NAMALWA (cell line): ENCODE measurements around the gene TUBGCP2.

Experiments
- DNase-seq: peaks from one replicate; pipeline ENCODE4 v3.0.0-alpha.2; 2015; ENCODE audit warnings: low spot score

The TUBGCP2 gene

DNA sequence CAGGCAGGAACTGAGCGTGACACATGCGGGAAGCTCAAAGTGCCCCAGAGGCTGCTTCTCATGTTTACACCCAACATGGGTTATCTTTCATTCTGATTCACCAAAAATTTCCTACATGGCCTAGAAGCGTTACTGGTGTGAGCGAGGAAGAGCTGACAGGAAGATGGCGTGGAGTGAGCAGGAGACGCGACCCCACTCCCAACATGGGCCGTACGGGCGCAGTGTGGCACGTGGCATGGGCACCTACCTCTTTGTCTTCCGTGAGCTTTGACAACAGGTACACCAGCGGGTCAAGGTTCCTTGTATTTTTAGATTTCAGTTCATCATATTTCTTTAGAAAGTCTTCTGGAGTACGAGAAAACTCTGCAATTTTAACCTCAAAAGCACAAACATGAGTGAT, 8.9 kb downstream of the TUBGCP2 start:
- no peak for DNase-seq

DNA sequence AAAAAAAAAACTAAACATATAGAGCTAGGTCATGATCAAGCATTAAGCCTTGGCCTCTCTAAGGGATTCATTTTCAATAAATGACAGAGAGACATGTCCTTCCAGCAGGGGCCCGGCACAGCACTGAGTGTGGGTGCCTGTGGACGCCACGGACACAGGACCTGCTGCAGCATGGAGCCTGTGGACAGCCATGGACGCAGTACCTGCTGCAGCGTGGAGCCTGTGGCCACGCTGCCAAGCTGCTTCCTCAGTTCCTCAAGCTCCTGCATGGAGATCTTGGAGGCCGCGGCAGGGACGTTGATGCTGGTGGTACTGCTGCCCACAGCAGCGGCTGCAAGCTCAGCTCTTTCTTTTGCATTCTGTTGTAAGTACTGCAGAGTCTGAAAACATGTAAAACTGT, 9.4 kb downstream of the TUBGCP2 start:
- DNase-seq: no peak

DNA sequence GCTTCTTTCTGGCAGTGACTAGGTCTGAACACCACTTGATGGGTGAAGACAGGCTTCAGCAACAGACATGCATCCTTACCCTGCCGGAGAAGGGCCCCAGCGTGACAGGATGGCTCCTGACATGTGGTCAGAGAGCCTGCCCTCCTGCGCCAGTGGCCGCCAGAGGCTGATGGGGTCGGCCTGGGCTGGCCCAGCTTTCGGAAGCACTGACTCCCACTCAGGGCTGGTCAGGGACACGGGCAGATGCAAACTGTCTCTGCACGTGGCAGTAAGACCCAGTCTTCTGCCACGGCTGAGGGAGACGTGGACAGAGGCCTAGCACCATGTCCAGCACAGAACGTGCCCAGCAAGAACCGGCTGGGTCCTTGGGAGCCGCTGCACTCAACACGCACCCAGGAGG, 10.2 kb downstream of the TUBGCP2 start:
- no peak for DNase-seq

DNA sequence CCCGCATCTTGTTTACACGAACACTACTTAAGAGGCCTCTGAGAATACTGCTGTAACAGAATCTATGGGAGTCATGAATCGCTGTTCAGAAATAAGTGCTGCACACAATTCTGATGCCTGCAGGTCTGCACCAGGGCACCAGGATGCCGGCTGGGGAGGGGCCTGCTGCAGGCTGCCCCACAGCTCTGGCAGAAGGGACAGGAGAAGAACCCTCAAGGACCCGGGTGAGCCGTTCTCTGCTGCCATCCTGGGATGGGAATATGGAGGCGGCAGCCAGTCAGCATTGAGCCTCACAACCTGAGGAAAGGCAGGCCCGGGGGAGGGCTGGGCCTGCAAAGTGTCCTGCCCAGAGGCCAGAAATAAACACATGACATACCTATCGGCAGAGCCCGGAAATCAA, 11.2 kb downstream of the TUBGCP2 start:
- DNase-seq: no peak

DNA sequence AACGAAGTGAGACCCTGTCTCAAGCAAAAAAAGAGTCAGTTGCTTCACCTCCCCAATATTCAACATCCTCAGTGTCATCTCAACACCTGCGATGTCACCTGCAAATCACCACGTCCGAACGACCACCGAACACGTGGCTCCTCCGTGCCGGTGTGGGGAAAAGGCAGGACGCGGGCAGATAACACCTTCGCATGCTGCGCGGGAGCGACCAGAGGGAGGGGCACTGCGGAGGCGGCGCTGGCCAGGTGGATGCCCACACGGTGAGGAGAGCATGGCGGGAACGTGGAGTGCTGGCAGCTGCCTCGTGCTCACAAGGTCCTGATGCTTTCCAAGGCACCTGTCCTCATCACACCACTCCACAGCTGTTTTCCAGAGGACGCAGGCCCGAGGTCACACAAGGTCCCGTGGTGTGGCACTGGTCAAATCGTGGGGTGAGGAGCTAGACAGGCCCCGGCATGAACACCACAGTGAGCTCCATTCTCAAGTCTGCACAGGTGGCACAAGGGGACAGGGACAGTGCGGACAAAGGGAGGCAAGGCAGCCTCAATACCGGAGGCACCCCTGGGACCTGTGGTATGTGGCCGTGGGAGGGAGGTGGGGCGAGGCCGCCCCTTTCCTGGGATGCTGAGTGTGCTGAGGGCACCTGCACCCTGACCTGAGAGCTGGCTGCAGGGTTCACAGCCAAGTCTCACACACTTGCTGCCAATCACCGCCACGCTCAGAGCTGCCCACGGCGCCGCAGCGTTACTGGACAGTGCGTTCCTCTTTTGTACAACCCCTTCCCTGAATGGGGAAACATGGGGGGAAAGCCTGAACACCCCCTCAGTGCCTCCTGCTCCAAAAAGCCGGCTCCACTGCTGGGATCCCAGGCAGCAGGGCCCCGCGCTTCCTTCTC, 13.0 kb downstream of the TUBGCP2 start:
- no peak for DNase-seq

DNA sequence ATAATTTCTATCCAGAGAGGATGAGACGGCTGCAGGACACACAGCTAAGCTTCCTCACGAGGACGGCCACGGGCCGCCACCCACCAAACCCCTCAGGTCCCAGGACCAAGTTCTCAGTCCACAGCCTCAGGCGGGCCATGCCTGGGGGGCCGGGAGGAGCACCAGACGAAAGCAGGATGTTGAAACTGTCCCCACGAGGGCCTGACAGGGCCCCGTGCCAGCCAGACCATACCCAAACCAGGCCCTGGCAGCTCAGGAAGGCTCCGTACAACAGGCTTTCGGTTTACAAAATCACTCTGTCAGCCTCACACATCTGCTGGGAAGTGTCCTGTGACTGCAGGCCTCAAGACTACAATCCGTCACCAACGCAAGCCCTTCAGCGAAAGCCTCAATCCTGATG, 14.5 kb downstream of the TUBGCP2 start:
- DNase-seq: no peak

DNA sequence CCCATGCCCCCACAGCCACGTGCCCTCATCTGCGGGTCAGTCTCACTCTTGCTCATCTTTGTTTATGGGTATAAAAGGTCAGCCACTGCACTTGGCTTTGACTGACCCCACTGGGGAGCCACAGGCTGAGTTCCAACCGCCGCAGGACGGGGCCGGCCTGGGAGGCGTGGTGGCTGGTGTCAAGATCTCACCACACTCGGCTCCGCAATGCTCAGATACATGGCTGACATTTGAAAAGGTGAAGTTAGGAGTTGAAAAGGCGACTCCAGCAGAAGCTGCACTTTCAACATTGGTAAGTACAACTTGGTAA, 14.9 kb downstream of the TUBGCP2 start:
- DNase-seq: no peak

DNA sequence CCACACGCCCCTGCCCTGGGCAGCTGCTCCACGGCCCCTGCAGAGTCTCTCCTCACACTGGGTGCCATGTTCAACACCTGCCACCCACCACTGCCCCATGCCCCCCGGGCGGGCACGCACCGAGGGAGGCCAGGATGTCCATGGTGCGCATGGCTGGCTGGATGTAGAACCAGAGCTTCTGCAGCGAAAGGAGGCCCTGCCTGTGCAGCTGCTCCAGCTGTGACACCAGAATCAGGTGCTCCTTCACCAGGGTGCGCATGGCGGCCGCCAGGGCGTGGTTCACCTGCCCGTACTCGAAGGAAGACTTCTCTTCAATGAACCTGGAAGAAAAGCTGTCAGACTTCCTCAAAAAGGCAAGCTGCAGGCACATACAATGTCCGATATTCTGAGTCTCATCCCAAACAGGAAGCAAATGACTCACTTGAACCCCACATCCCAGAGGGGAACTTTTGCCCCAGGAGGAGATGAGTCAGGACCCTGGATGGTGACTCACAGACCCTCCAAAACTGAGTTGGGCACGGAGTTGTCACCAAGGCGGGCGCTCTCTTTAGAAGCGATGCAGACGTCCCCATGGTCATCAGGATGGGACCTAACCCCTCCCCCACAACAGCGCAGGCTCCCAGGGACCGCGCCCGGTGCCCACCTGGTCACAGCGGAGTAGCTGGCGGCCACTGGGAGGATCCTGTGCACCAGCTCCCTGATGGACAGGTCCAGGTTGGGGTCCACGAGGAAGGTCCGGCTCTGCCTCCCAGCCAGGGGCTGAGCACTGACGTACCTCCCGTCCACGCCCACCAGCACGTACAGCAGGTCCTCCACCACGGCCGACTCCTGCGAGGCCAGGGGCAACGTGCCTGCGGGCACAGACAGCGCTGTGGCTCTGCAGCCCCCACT, 15.5 kb downstream of the TUBGCP2 start:
- DNase-seq: no peak

DNA sequence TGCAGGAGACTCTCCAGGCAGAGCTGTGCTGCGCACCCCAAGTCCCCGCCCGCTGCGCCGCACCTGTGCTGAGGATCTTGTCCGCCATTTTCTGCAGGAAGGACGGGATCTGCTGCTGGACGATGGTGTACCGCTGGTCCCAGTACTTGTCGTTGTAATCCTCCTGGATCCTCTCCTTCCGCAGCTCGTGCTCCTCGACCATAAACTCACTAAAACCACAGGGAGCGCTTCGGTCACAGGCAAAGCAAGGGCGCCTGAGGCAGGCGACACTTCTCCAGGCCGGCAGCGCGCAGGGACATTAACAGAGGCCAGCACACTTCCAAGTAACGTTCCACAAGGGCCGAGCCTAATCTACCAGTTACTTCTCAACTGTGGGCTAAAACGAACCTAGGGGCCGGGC, 18.9 kb downstream of the TUBGCP2 start:
- no peak for DNase-seq

DNA sequence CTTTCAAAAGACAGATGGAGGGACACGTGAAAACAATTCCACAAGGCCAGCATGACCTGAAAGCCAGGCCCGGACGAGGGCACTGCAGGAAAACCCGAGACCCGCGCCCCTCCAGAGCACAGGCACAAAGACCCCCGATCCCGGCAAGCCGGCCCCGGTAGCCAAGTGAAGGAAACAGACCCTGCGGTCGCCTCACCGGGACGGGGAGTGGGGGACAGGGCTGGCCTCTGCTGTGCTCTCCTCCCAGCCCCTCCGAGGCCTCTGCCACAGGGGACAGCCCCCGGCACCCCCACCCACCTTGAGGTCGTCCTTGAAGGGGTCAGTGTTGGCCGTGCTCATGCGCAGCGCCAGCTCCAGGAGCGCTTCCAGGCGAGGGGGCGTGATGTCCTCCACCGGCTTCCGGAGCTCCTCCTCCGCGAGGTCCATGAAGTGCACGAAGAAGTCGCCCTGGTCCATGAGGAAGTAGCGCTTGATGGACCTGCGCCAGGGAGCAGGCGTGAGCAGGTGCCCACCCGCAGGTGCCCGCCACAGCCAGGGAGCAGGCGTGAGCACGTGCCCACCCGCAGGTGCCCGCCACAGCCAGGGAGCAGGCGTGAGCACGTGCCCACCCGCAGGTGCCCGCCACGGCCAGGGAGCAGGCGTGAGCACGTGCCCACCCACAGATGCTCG, 20.7 kb downstream of the TUBGCP2 start:
- DNase-seq: no peak

DNA sequence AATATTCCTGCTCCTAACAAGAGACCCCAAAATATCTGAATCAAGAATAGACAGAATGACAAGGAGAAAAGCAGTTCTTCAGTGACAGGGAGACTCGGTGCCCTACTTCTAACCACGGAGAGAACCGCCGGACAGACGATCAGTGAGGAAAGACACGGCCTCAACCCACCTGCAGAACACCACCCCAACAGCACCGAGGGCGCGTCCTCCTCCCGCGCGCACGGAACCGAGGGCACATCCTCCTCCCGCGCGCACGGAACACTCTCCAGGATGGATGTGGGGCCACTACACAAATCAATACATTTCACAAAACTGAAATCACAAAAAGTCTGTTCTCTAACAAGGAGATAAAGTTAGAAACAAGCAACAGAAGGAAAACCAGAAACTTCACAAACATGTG, 22.3 kb downstream of the TUBGCP2 start:
- DNase-seq: no peak

DNA sequence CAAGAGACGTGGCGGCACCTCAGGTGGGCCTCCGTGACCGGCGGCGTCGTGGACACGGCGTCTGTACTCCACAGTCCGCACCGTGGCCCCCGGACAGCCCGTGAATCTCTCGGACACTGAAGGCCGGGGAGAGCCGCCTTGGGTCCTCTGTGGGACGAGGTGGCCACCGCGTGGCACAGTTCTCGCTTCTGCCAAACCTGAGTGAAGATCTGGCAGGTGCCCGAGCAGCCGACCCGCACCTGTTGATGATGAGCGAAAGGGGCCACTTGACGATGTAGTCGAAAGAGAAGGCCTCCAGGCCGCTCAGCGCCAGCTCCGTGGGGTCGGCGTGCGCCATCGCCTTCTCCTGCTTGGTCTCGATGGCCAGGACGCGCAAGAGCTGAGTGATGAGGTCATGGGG, 23.5 kb downstream of the TUBGCP2 start:
- DNase-seq: no peak

DNA sequence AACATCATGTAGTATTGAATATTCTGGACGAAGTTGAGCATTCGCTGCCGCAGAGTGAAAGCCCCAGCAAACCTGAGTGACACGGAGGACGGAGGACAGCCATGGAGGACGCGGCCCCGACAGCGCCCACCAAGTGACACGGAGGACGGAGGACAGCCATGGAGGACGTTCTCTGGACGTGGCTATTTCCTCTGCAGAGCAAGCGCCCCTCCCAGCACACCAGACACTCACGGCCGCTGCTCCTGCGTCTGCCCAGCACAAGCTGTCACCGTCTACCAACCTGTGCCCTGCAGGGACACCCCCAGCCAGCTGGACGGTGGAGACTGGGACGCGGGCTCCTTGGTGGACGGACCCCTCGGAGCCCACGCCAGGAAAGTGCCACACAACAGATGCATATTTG, 24.7 kb downstream of the TUBGCP2 start:
- no peak for DNase-seq

DNA sequence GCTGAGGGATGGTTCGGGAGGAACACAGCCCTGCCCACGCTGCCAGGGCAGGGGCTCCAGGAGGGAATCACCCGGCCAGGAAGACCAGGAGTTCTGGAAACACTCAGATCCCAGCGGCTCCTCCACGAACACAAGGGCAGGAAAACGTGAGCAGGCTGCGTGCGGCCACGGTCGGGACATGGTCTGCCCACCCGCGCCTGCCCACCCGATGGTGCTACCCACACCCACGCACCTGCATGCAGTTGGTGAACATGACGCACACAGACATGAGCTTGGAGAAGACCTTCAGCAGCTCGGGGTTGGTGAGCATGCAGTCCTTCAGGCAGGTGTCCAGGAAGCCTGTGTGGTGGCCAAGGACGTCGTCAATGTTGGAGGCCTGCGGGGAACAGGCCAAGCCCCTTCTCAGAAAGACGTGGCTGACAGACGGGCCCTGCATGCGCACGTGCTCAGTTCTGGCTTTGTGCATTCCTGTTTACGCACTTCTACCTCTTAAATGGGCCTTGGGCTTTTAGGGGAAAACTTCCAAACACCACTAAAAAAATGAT, 25.8 kb downstream of the TUBGCP2 start:
- DNase-seq: no peak

DNA sequence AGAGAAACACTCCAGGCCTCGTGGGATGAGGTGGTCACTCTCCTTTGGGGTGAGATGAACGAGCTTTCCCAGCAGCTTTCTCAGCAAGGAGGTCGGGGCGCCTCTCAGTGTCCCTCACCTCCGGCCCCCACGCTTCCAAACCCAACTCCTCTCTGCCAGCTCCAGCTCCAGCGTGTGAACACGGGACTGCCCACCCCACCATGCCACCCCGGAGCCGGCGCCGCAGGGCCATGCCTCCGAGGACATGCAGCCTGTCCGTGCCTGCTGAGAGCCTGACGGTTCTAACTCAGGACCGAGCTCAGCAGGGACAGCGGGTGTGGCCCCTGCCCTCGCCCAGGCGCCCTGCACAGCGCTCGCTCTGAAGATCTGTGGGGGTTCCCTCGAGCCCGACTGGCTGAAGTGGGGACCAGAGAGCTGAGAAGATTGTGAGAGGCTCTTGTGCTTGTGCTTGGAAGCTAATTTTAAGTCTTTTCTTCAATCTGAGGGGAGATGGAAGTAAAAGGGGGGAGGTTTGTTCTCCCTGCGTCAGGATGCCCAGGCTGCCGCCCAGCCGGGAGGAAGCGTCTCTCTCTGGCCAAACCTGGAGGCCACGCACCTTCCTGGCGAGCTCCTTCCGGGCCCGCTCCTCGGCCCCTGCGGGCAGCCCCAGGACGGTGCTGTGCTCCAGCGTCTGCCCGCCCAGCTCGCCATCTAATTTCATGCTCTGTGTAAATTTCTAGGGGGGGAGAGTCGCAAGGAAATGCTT, 26.9 kb downstream of the TUBGCP2 start:
- no peak for DNase-seq

DNA sequence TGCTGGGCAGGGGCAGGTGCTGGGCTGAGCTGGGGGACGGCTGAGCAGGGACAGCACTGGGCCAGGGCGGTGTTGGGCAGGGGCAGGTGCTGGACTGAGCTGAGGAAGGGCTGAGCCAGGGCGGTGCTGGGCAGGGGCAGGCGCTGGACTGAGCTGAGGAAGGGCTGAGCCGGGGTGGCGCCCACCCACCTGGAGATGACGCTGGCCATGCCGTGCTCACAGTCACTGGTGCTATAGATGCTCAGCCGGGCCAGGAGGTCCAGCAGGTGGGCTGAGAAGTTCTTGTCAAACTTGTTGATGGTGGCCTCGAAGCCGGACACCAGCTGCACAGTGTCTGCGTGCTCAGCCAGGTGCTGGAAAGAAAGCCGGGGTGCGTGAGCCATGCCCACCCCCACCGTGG, 27.6 kb downstream of the TUBGCP2 start:
- no peak for DNase-seq

DNA sequence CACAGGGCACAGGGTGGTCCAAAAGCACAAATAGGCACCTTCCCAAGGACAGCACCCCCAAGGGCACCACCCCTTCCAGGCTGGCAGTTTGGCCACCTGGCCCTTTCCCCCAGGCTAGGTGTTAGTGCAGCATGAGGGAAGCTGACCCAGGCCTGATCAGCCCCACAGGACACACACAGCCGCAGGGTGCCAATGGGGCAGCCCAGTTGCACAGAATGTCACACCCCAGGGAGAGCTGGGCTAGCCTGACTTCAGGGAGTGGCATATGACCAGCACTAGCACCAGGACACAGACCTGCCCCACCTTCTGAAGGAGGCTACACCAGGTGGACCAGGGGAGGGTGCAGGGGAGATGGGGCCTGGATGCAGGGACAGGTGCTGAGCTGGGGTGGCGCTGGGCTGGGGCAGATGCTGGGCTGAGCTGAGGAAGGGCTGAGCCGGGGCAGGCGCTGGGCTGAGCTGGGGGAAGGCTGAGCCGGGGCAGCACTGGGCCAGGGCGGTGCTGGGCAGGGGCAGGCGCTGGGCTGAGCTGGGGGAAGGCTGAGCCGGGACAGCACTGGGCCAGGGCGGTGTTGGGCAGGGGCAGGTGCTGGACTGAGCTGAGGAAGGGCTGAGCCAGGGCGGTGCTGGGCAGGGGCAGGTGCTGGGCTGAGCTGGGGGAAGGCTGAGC, 28.1 kb downstream of the TUBGCP2 start:
- DNase-seq: no peak

DNA sequence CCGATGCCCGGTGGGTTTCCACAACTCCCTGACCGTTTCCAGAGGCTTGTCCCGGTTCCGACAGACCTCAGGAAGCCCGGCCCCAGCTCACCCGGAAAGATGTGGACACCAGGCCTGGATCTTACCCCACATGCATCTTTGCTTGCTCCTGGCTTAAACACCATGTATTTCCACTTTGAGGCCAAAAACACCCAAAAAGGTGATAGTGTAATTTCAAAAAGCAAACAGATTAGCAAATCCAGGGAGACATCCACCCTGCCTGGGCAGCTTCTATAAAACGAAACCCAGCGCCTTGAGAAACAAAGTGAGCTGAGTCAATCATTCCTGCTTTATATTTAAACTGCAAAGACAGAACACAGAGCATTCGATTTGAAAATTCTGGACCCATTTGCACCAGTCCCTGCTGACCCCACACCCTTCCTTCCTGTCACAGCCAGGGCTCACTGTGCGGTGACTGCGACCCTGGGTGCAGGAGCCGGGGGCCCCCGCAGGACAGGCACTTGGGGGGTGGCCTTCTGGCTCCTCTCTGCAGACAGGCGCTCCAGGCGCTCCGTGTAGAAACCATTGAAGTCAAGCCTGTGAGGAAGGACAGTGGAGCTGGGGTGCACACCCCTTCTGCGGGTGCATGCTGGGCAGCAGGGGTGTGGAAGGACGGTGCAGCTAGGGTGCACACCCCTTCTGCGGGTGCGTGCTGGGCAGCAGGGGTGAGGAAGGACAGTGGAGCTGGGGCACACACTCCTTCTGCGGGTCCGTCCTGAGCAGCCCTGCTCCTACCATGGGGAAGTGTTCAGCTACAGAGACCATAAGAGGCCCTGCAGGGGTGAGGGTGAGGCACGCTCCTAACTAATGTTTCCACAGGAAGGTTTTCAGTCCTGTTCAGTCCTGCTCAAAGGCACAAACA, 29.1 kb downstream of the TUBGCP2 start:
- DNase-seq: no peak

DNA sequence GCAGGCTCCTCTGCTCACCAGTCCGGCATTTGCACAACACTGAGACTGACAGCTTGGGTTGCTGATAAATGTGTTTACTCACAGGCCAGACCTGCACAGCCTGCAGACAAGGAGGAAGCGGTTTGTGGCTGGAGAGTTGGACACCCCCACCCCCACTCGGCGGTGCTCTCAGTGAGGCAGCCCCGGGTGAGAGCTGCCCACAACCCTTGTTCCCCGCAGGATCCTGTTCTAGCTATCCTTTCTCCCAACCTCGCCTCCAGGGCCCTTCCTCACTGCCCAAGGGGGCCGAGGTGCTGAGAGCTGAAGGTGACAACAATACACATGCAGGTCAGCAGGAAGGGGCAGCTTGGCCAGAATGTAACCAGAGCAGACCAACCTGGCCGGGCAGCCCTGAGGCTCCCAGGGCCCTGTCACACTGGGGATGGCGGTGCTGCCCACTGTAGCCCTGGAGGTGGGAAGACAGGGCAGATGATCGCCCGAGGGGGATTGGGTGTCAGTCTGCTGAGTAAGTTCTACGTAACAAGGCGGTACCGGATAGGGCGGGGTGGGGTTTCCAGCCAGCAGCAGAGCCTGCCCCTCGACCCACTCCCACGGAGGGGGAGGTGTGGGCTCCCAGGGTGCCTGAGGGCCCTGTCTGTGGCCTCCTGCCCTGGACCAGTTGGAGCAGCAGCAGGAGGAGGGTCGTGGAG, 30.0 kb downstream of the TUBGCP2 start:
- peak; percentile 43 for DNase-seq
